HFF-Myc (cell line): ENCODE measurements around the gene KCNT2.
A peak's percentile ranks its signal among the peaks of the same experiment; 100 is the strongest.

Experiments used
- DNase-seq: peaks from one replicate; pipeline ENCODE4 v3.0.0-alpha.2; 2011; ENCODE audit warnings: low read depth; ENCODE audit errors: extremely low read depth
- H3K4me3 ChIP-seq: replicated peaks from 2 replicates; pipeline ENCODE4 v1.5.1; 2011; ENCODE audit warnings: low read depth, mild to moderate bottlenecking, control low read depth, low read length
- TF ChIP-seq, protein P1 (sequence below): IDR thresholded peaks from 2 replicates; pipeline ENCODE4 v1.5.1; 2012; ENCODE audit warnings: mild to moderate bottlenecking, low read depth, low read length, control low read depth; ENCODE audit errors: missing control alignments

Gene KCNT2

DNA sequence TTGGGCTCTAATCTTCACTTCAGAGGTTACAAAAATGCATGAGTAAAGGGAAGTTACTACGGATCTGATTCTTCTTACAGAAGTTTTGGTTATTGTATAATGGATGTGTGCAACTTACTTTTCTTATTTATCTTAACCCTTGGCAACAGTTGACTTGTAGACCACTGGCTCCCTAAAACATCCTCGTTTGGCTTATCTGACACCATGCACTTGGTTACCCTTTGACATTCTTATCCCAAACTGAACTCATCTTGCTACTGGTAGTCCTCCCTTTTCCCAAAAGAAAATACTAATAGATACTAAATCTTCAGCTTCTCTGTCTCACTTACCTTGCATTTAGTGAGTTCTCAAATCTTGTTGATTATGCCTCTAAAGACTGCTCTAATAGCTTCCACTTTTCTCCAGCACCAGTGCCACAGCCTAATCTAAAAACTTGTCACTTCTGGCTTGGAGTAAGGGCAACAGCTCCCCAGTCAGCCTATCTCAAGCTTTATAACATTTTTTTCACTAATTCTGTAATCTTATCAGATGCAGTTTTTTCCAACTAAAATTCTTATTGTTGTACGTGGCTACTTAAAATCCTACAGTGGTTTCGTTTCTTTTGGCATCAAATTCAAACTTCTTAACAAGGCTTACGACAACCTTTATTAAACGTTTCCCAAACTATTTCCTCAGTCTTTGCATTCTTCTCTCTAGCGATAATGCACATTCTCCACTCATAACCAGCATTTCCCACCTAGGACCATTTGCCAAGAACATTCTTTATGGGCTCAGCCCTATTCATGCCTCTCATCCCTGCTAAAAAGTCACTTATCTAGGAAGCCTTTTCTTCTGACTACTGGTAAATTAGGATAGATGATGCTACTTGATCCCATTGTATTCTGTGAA, 204.2 kb downstream of the KCNT2 start:
- no peak overlapping the region for H3K4me3 ChIP-seq
- TF ChIP-seq, protein P1, sequence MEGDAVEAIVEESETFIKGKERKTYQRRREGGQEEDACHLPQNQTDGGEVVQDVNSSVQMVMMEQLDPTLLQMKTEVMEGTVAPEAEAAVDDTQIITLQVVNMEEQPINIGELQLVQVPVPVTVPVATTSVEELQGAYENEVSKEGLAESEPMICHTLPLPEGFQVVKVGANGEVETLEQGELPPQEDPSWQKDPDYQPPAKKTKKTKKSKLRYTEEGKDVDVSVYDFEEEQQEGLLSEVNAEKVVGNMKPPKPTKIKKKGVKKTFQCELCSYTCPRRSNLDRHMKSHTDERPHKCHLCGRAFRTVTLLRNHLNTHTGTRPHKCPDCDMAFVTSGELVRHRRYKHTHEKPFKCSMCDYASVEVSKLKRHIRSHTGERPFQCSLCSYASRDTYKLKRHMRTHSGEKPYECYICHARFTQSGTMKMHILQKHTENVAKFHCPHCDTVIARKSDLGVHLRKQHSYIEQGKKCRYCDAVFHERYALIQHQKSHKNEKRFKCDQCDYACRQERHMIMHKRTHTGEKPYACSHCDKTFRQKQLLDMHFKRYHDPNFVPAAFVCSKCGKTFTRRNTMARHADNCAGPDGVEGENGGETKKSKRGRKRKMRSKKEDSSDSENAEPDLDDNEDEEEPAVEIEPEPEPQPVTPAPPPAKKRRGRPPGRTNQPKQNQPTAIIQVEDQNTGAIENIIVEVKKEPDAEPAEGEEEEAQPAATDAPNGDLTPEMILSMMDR = no peak
- no peak for DNase-seq

DNA sequence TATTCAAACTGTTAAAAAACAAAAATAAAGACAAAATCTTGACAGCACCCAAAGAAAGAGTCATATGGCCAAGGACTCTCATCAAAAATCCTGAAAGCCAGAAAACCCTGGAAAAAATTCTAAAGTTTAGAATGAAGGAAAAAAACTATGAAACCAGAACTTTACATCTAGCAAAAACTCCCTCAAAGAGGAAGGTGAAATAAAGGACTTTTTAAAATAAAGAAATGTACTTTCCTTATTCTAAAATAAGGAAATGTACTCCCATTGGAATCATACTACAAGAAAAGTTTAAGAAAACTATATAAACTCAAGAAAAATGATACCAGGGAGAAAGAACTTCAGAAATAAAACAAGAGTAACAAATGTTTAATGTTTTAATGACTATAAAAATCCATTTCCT, 206.3 kb downstream of the KCNT2 start:
- no peak overlapping the region for H3K4me3 ChIP-seq
- TF ChIP-seq, protein P1 = no peak
- DNase-seq = no peak

DNA sequence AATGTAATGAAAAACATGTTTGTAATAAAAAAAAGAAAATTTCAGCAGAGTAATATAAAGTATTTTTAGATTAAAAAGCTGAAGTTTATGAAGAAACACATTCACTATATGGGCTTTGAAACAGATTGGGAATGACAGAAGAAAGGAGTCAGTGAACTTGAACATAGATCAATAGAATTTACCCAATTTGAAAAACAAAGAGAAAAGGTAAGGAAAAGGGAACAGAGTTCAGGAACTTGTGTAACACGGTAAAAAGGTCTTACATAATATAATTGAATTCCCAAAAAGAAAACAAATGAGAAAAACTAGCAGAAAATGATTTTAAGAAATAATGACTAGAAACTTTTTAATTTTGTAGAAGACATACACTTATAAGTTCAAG, 206.8 kb downstream of the KCNT2 start:
- TF ChIP-seq, protein P1 = no peak
- no peak for DNase-seq
- no peak overlapping the region for H3K4me3 ChIP-seq

DNA sequence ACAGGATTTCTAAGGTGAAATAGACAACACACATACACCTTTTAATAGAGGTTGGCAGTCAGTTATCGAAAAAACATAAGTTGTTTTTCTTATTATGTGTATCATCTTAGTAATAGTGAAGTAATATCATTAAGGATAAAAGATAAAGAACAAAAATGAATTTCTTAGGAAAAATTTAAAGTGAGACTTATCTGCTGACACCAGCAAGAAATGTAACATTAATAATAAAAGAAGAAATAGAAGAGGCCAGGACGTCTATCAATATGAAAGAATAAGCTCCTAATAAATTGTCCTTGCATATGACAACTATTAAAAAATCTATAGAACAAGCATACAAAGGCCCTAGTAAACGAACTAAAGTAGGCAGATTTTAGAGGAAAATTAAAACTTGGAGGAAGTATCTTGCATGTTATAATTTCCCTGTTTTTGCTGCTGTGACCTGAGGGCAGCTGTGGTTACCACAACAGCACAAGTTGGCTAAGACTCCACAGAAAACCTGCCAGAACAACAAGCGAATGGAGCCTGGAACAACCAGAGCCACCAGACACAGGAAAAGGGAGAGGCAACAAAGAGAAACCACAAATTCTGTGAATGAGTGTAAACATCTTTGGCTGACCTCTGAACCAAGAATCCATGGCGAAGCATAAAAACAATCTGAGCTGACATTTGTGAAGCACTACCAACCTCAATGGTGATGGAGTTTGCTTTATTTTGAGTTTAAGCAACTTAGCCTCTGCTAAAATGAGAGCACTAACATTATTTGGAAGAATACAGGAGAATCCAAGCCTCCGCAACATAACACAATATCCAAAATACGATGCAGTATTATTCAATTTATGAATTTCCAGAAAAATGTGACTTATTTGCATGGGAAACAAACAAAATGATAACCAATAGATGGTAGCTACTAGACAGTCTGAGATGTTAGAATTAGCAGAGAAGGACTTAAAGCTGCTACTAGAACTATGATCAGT, 207.5 kb downstream of the KCNT2 start:
- TF ChIP-seq, protein P1 = no peak
- DNase-seq = peak; percentile 66

DNA sequence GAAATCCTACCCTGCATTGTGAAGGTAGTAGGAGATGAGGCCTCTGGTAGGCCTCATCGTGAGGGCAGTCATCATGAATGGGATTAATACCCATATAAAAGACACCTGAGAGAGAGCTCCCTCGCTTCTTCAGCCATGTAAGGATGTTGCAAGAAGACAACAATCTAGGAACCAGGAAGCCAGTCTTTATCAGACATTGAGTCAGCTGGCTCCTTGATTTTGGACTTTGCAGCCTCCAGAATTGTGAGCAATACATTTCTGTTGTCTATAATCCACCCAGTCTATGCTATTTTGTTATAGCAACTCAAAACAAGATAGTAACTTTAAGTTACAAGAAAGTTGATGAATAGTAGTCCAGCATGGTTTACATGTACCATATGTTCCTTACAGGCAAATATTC, 208.5 kb downstream of the KCNT2 start:
- no peak for DNase-seq
- no peak overlapping the region for H3K4me3 ChIP-seq
- TF ChIP-seq, protein P1 = no peak

More for the DNA sequence above, 207.5 kb downstream of the KCNT2 start:
- H3K4me3 ChIP-seq = no peak overlapping the region

DNA sequence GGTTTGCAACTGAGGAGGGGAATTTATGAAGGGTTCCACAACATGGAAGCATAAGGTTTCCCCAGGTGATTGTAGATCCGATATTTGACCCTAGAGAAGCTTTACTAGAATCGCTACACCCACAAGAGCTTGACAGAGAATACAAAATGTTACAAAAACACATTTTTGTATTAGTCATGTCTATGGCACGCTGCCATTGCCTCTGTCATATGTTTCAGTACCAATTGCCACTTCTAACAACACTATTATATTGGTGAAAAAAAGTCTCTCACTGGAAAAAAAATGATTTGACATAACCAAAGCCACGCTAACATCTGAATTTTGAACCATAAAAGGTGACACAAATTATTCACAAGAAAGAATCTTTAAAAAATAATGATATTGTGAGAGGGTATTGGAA, 214.5 kb downstream of the KCNT2 start:
- DNase-seq = no peak
- H3K4me3 ChIP-seq = no peak overlapping the region
- TF ChIP-seq, protein P1 = no peak
